GM19372 (cell line): ENCODE results near the gene PLET1.

Experiments
- ATAC-seq: cut with Tn5 transposase; IDR thresholded peaks from one replicate; pipeline ENCODE4 v1.9.1; 2021; ENCODE audit warnings: mild to moderate bottlenecking, low read depth, moderate library complexity; ENCODE audit not compliant: unreplicated experiment

The PLET1 gene

DNA sequence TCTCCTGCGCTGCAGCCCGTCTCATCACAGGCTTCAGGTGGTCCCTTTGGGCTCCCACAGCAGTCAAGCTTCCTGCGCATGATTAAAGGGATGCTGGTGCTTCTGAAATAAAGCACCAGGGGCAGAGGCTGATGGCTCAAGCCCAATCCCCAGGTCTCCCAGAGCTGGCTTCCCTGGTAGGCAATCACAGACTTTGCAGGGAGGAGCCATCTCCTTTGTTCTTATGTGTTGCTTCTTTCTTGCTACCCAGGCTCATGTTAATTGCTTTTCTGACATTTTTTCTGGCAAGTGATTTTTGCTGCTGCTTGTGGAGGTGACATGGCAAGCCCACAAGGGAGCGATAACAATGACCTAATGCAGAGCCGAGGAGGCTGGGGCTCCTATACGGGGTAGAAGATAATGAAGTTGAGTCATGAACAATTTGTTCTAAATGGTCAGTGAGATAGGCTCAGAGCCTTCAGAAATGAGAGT is 25.2 kb upstream of the PLET1 start:
- ATAC-seq = no peak

DNA sequence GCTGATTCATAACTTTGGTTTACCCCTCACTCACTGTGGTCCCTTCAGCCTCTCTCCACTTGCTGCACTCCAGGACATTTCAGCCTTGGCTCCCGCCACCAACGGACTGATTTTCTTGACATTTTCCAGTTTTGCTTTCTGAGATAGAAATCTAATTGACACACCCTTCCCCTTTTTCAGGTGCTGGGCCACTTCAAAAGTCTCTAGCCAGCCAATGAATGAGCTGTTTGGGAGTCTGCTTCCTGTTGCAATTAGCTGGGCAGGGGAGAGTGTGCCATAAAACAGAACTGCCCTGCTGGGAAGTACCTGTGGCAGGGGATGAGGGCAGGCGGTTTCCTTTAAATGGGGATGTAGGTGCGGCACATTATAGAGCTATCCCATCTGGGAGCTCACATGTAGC is 21.1 kb upstream of the PLET1 start:
- no peak for ATAC-seq

- peak; percentile 67 for ATAC-seq
These were observed 19.8 kb upstream of the PLET1 start for GRCh38 chr11:112280268-112281126.

- peak; percentile 41 for ATAC-seq
These were observed 19.2 kb upstream of the PLET1 start for GRCh38 chr11:112279901-112280267.

DNA sequence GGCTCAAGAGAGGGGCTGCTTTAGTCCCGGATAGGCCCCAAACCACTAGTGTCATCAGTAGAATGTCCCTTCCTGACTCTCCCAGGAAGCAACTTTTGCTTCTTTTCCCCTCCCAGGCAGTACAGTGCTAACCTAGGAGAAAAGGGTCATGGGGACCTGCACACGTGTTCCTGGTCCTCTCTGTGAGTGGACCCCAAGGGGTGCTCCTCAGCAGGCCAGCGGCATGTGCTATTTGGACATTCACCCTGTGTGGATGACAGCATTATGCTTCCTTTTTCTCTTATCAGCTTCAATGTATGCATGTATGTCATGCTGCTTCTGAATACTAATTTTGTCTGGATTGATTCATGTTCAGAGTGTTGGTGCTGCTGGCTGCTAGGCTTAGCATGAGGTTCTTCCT is 18.1 kb upstream of the PLET1 start:
- no peak for ATAC-seq

GRCh38 chr11:112277941-112278340 is 17.3 kb upstream of the PLET1 start:
- no peak for ATAC-seq

- ATAC-seq = no peak
These were observed 16.4 kb upstream of the PLET1 start for GRCh38 chr11:112277029-112277428.

DNA sequence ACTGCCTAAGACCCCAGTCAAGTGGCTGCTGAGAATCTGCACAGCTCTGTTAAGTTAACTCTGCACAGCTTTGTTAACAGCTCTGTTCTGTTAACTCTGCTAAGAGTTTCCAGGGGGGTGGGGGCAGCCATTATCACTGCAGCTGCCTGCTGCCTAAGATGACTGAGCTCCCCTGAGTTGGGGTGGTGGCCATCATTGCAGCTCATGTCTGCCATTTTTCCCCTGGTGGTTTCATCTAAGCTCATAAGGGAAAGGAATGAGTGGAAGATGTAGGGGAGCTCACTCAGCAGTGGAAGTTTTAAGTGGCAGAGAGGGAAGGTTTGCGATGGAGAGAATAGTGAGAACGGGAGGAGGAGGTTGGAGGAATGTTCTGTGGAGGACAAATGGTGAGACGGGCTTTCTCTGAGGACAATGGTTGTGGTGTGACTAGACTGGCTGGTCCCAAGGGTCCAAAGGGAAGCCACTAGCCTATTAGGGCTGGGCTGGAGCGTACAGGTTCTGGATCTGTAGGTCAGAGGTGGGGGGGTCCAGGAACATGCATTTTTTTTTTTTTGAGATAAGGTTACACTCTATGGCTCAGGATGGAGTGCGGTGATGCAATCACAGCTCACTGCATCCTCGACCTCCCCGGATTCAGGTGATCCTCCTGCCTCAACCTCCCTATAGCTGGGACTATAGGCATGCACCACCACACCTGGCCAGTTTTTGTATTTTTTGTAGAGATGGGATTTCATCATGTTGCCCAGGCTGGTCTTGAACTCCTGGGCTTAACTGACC is 13.5 kb upstream of the PLET1 start:
- no peak for ATAC-seq

GRCh38 chr11:112273066-112273465 is 12.4 kb upstream of the PLET1 start:
- no peak for ATAC-seq

DNA sequence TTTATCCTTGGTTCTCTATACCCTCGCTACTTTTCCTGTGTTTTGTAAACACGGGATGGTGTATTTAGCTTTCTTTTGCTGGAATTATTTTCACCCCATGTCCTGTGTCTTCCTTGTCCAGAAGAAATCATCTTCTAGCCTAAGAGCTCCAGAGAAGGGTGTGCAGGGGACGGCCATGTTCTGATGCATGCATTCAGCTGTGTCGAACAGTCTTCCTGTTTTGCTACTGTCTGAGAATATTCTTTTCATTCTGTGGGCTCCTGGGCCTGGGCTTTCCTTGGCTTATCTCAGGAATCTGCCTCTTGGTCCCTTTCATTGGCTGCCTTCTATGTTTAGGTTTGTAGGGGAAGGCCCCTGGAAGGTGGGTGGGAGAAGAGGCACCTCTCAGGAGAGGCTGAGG is 10.6 kb upstream of the PLET1 start:
- ATAC-seq = no peak

DNA sequence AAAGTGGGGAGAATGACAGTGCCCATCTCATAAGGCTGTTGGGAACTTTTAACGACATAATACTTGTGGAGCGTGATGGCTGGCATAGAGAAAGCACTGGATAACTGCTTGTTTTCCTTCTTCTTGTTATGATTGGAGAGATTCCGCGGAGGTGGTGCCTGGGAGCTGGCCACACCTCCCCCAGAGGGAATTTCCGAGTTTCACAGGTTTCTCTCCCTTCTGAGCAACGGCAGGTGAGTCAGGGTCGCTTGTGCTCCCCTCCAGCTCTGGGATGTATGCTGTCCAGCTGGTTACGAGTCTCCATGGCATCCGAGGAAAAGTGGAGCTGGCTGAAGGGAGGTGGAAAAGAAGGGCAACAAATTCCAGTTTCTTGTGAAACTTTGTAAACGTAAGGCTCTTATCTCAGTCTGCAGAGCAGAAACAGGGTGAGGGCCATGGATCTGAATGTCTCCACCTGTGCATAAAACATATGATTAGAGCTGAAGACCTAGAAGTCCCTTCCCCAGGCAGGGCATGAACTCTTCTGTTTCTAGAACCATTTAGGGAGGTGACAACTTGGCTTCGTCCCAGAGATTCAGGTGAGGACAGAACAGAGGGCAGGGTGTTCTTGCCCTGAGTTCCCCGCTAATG is 10.0 kb upstream of the PLET1 start:
- no peak for ATAC-seq

DNA sequence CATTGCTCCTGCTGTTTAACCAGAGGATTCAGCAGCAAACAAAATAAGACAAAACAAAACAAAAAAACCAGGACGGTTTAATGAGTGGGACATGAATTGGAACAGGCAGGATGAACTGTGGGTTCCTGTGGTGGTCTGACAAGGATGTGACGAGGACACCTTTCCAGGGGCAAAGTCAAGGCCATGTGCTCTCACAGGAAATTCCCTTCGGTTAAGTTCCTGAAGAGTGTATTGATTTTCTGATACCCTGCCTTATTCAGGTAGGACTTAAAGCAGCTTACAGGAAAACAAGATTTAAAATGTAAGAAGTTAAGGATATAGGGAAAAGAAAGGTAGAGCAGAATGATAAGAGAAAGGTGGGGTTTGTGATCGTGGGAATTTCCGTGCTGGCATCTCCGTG is 8.5 kb upstream of the PLET1 start:
- no peak for ATAC-seq

- no peak for ATAC-seq
These were observed 7.7 kb upstream of the PLET1 start for GRCh38 chr11:112268406-112268805.

DNA sequence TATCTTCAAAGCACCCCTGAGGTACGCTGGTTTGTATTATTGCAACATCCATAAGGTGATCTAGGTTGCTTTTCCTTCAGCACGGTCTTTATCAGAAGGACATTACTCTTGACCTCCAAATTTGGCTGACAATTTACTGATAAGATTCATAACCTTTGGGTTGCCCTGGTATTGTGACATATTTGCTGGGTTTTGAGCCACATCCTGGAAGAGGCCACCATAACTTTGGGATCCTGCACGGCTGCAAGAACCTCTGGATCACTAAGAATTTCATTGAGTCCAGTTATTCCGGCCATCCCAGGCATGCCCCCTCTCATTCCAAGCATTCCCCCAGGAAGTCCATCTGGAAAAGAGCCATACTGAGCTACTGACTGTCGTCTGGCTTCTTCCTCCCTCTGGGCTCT is 6.5 kb upstream of the PLET1 start:
- no peak for ATAC-seq

DNA sequence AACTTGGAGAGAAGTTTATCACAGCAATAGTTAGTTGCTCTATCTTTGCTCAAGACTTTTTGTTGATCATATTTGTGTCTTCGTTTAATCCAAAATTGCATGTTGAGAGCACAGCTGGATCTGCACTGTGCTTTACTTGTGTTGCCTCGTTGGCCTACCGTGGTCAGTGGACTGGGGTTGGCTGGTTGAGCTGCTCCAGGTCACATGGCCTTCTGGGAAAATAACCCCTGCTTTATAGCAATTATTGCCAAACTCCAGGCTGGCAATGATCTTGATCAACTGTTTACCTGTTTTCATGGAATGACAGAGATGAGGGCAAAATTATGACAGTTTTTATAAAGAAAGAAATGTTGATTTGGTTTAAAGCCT is 5.7 kb upstream of the PLET1 start:
- no peak for ATAC-seq

GRCh38 chr11:112265659-112266409 is 5.2 kb upstream of the PLET1 start:
- no peak for ATAC-seq

- ATAC-seq = no peak
These were observed 5.5 kb downstream of the PLET1 start for GRCh38 chr11:112255067-112255720.

DNA sequence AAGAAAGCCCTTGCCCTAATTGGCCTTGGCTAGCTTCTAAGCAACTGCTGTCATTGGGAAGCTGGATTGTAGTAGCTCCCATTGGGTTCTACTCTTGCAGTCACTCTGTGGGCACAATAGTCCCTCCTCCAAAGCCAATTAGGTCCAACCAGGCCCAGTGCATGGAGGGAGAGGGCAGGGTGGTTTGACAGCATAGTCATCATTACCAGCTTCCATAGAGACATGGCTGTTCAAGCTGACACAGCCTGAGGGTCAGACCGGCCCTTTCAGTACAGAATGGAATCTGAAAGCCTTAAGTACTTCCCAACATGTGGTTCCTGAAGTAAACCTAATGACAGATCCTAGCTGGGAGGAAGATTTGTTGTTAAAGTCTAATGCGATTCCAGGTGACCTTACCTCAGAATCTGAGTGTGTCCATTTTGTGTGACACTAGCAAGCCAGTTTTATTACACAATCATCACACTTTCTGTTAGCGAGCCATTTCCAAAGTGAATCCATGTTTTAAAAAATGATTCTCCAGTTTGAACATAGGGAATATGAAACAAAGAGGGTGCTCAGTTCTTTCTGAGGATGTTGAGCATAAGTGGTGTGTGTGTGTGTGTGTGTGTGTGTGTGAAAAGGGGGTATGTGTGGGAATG is 6.9 kb downstream of the PLET1 start:
- ATAC-seq = no peak

GRCh38 chr11:112249871-112250610 is 10.6 kb downstream of the PLET1 start:
- no peak for ATAC-seq
